Liver (tissue), 3 donors: ENCODE data around the gene ADORA2B.

Experiments
- CTCF ChIP-seq: fragments of 150-350 bp; IDR thresholded peaks from 2 replicates; pipeline ENCODE4 v1.5.1; 2017; ENCODE audit warnings: improper control_type of control experiment, low read depth, low read length; ENCODE audit not compliant: missing input control
- JUND ChIP-seq, 2 donors: IDR thresholded peaks; 2 replicates each; pipeline ENCODE4 v1.6.1; 2016; ENCODE audit warnings: antibody characterized with exemption in 2 of 2
- MAX ChIP-seq: IDR thresholded peaks from 2 replicates; pipeline ENCODE4 v1.6.1; 2016; ENCODE audit warnings: antibody characterized with exemption
- donor health status: healthy.
- donor health status: healthy.

- no peak for TF ChIP-seq JUND (IDR thresholded peaks at IDR 0.05)
- TF ChIP-seq MAX = no peak
- peak; percentile 38 for TF ChIP-seq CTCF
These were observed 69.0 kb downstream of the ADORA2B start for GRCh38 chr17:16013943-16014407.
